GM10248 (cell line): ENCODE measurements around the gene KCNMB2.

ENCODE experiments used
- CTCF ChIA-PET: fragments of 300-600 bp; sonication (Branson Sonifier 250); formaldehyde crosslinking; extraction: SDS; loops from one replicate; lab custom pipeline; 2021; ENCODE audit warnings: antibody characterized with exemption; lab: Yijun Ruan, JAX
- POLR2A ChIA-PET: fragments of 350-650 bp; sonication (Branson Sonifier 250); formaldehyde crosslinking; extraction: SDS; loops from one replicate; lab custom pipeline; 2020; ENCODE audit warnings: antibody characterized with exemption; lab: Yijun Ruan, JAX
- DNase-seq: peaks from one replicate; pipeline ENCODE4 v3.0.0; 2012; ENCODE audit errors: extremely low spot score
- CTCF ChIP-seq: IDR thresholded peaks from 2 replicates; pipeline ENCODE4 v1.5.1; 2012; ENCODE audit warnings: mild to moderate bottlenecking, low read depth; ENCODE audit errors: extremely low read depth, missing control alignments, control extremely low read depth

Gene KCNMB2

GRCh38 chr3:178709051-178709450, 172.8 kb downstream of the KCNMB2 start:
- no peak for DNase-seq
- ChIA-PET CTCF (interaction anchor here (1.3 to 2.4 kb wide), 4 partner anchors 9 to 37 kb away, joined by 3 to 11 read pairs (median 4); no protein-coding TSS in a partner anchor), POLR2A (no interaction called here)
- no peak for TF ChIP-seq CTCF

GRCh38 chr3:178711753-178712152, 175.5 kb downstream of the KCNMB2 start:
- no peak for DNase-seq
- CTCF ChIA-PET = no interaction called here
- POLR2A ChIA-PET = no interaction called here
- no peak for TF ChIP-seq CTCF

- no peak for TF ChIP-seq CTCF
- POLR2A ChIA-PET = no interaction called here
These were observed 176.0 kb downstream of the KCNMB2 start for GRCh38 chr3:178712247-178712646.

GRCh38 chr3:178714925-178715832, 178.9 kb downstream of the KCNMB2 start:
- no peak for DNase-seq
- ChIA-PET CTCF (interaction anchor here (0.6 to 1.9 kb wide), 5 partner anchors 8 to 281 kb away, joined by 3 to 11 read pairs (median 3); no protein-coding TSS in a partner anchor), POLR2A (no interaction called here)

More at GRCh38 chr3:178712247-178712646, 176.0 kb downstream of the KCNMB2 start:
- CTCF ChIA-PET = no interaction called here
- no peak for DNase-seq

GRCh38 chr3:178718995-178719635, 182.9 kb downstream of the KCNMB2 start:
- no peak for DNase-seq
- ChIA-PET CTCF (interaction anchor here (0.9 to 1.3 kb wide), 3 partner anchors 11 to 23 kb away, joined by 3 to 5 read pairs (median 3); no protein-coding TSS in a partner anchor), POLR2A (no interaction called here)
- TF ChIP-seq CTCF = no peak

More at GRCh38 chr3:178714925-178715832, 178.9 kb downstream of the KCNMB2 start:
- no peak for TF ChIP-seq CTCF

- no peak for DNase-seq
- no peak for TF ChIP-seq CTCF
- CTCF ChIA-PET = interaction anchor here (1.8 kb wide), 1 partner anchor 19 kb away, joined by 4 read pairs; no protein-coding TSS in a partner anchor
- POLR2A ChIA-PET = no interaction called here
These were observed 196.6 kb downstream of the KCNMB2 start for GRCh38 chr3:178732824-178733223.
